H1 (cell line): Measurements from ENCODE around the gene PLTP. TPM values are rescaled to one million over a fixed set of nuclear protein-coding genes. Genes with fewer than 3 reads are reported as not detected.

Source experiments
- CTCF ChIA-PET: fragments of 300-600 bp; sonication (Branson Sonifier 250); formaldehyde crosslinking; loops from one replicate; lab custom pipeline; 2021; ENCODE audit not compliant: partially characterized antibody; lab: Charles Lee
- POLR2A ChIA-PET: fragments of 300-600 bp; sonication (Branson Sonifier 250); formaldehyde crosslinking; loops from one replicate; lab custom pipeline; 2021; ENCODE audit warnings: inconsistent platforms; ENCODE audit not compliant: partially characterized antibody; lab: Charles Lee
- DNase-seq, 2 experiments: peaks; one replicate each; pipeline versions ENCODE4 v3.0.0 to v3.0.0-alpha.2; 2010 to 2022; ENCODE audit warnings: low spot score in 2 of 2, low read depth in 1 of 2, mixed read lengths in 1 of 2
- FAIRE-seq: peaks from 2 replicates; lab custom pipeline; 2011; peaks lifted over from hg19 to GRCh38; lab: Jason Lieb, UNC
- H2AFZ ChIP-seq: 2 replicates; pipeline ENCODE4 v1.8.1; 2012; ENCODE audit warnings: low read length, inconsistent platforms
- H2AK5ac ChIP-seq: 2 replicates; pipeline ENCODE4 v1.6.1; 2013; ENCODE audit warnings: low read depth, low read length
- H2BK120ac ChIP-seq: replicated peaks from 2 replicates; pipeline ENCODE3; 2013; ENCODE audit warnings: low read depth, low read length, inconsistent platforms
- H2BK12ac ChIP-seq: 2 replicates; pipeline ENCODE4 v1.6.1; 2013; ENCODE audit warnings: low read depth, low read length
- H2BK15ac ChIP-seq: 2 replicates; pipeline ENCODE4 v1.6.1; 2013; ENCODE audit warnings: low read length
- H2BK20ac ChIP-seq: 2 replicates; pipeline ENCODE4 v1.6.1; 2013; ENCODE audit warnings: low read length
- H2BK5ac ChIP-seq: 2 replicates; pipeline ENCODE4 v1.6.1; 2013; ENCODE audit warnings: low read depth, low read length
- H3K14ac ChIP-seq: 2 replicates; pipeline ENCODE4 v1.6.1; 2013; ENCODE audit warnings: inconsistent platforms; ENCODE audit not compliant: insufficient read length
- H3K18ac ChIP-seq: 2 replicates; pipeline ENCODE4 v1.6.1; 2013; ENCODE audit warnings: low read length; ENCODE audit errors: extremely low read depth
- H3K23ac ChIP-seq: 2 replicates; pipeline ENCODE4 v1.6.1; 2013; ENCODE audit warnings: inconsistent platforms; ENCODE audit not compliant: insufficient read length
- H3K23me2 ChIP-seq: 2 replicates; pipeline ENCODE4 v1.6.1; 2013; ENCODE audit warnings: low read depth, low read length
- H3K27ac ChIP-seq: 2 replicates; pipeline ENCODE4 v1.6.1; 2011; ENCODE audit warnings: low read depth, low read length, inconsistent platforms
- H3K27me3 ChIP-seq, 4 experiments: replicated peaks in 1 of 4; 1 replicate in 1 of 4; 2 replicates in 3 of 4; pipeline versions ENCODE4 v1.6.1 to v1.8.1; 2011 to 2013; ENCODE audit warnings: low read length in 3 of 4, mild to moderate bottlenecking in 3 of 4, inconsistent platforms in 2 of 4, mixed read lengths in 2 of 4, moderate library complexity in 1 of 4; ENCODE audit not compliant: control insufficient read depth in 3 of 4, insufficient read depth in 3 of 4; ENCODE audit errors: extremely low read depth in 1 of 4
- H3K36me3 ChIP-seq, 4 experiments: 2 replicates each; pipeline versions ENCODE4 v1.6.1 to v1.8.1; 2011 to 2013; ENCODE audit warnings: mild to moderate bottlenecking in 4 of 4, low read length in 3 of 4, moderate library complexity in 2 of 4, control low read depth in 1 of 4, inconsistent platforms in 1 of 4; ENCODE audit not compliant: insufficient read depth in 4 of 4, control insufficient read depth in 2 of 4
- H3K4ac ChIP-seq: replicated peaks from 2 replicates; pipeline ENCODE3; 2013; ENCODE audit warnings: low read length, low read depth, mixed read lengths, inconsistent platforms; ENCODE audit not compliant: insufficient read length
- H3K4me1 ChIP-seq, 4 experiments: replicated peaks in 1 of 4; 1 replicate in 1 of 4; 2 replicates in 3 of 4; pipeline versions ENCODE4 v1.6.1 to v1.8.1; 2011 to 2013; ENCODE audit warnings: low read length in 3 of 4, inconsistent platforms in 2 of 4, mixed read lengths in 1 of 4; ENCODE audit not compliant: insufficient read depth in 4 of 4, control insufficient read depth in 3 of 4
- H3K4me2 ChIP-seq, 2 experiments: 2 replicates each; pipeline versions ENCODE4 v1.6.1 to v1.8.1; 2011 to 2013; ENCODE audit warnings: low read depth in 2 of 2, low read length in 2 of 2, control low read depth in 1 of 2, inconsistent platforms in 1 of 2, mild to moderate bottlenecking in 1 of 2; ENCODE audit not compliant: insufficient read depth in 1 of 2
- H3K4me3 ChIP-seq, 4 experiments: fragments of 200-600, 300-600 bp in 1 of 4; sonication (generic), shearing (Covaris generic), sonication (Bioruptor Twin) in 1 of 4; 2 replicates each; pipeline versions ENCODE4 v1.5.1 to v1.8.1; 2011 to 2016; ENCODE audit warnings: low read length in 4 of 4, low read depth in 3 of 4, control low read depth in 2 of 4, inconsistent platforms in 2 of 4, mild to moderate bottlenecking in 2 of 4, mixed read lengths in 1 of 4, moderate library complexity in 1 of 4; ENCODE audit not compliant: insufficient read depth in 2 of 4; ENCODE audit errors: extremely low read depth in 1 of 4
- H3K56ac ChIP-seq: replicated peaks from 2 replicates; pipeline ENCODE3; 2013; ENCODE audit warnings: low read depth, mild to moderate bottlenecking, mixed read lengths, low read length, inconsistent platforms; ENCODE audit not compliant: insufficient read length
- H3K79me1 ChIP-seq: 2 replicates; pipeline ENCODE4 v1.6.1; 2013; ENCODE audit warnings: low read depth, low read length, control low read depth
- H3K79me2 ChIP-seq, 2 experiments: 2 replicates each; pipeline versions ENCODE4 v1.6.1 to v1.8.1; 2012 to 2013; ENCODE audit warnings: low read length in 2 of 2, mild to moderate bottlenecking in 2 of 2, inconsistent platforms in 1 of 2; ENCODE audit not compliant: insufficient read depth in 2 of 2, control insufficient read depth in 1 of 2
- H3K9ac ChIP-seq, 4 experiments: replicated peaks in 1 of 4; 1 replicate in 1 of 4; 2 replicates in 3 of 4; pipeline versions ENCODE4 v1.6.1 to v1.8.1; 2011 to 2013; ENCODE audit warnings: low read depth in 3 of 4, low read length in 3 of 4, control low read depth in 2 of 4, mild to moderate bottlenecking in 2 of 4, moderate library complexity in 2 of 4, inconsistent platforms in 1 of 4; ENCODE audit errors: extremely low read depth in 1 of 4
- H3K9me3 ChIP-seq, 2 experiments: 2 replicates each; pipeline versions ENCODE4 v1.6.1 to v1.8.1; 2012 to 2013; ENCODE audit warnings: mild to moderate bottlenecking in 2 of 2, moderate library complexity in 2 of 2, control low read depth in 1 of 2, inconsistent platforms in 1 of 2, low read depth in 1 of 2, low read length in 1 of 2, mixed read lengths in 1 of 2; ENCODE audit not compliant: insufficient read depth in 2 of 2
- H4K20me1 ChIP-seq, 2 experiments: replicated peaks in 1 of 2; 2 replicates each; pipeline versions ENCODE3 to v1.8.1; 2011 to 2013; ENCODE audit warnings: inconsistent platforms in 2 of 2, low read length in 2 of 2, mild to moderate bottlenecking in 1 of 2; ENCODE audit not compliant: insufficient read depth in 2 of 2, control insufficient read depth in 1 of 2
- H4K5ac ChIP-seq: 2 replicates; pipeline ENCODE4 v1.6.1; 2013; ENCODE audit warnings: low read length, low read depth, mixed read lengths, inconsistent platforms; ENCODE audit not compliant: insufficient read length
- H4K8ac ChIP-seq: 2 replicates; pipeline ENCODE4 v1.8.0; 2013; ENCODE audit warnings: mild to moderate bottlenecking, moderate library complexity, low read length, inconsistent platforms; ENCODE audit not compliant: insufficient read depth; ENCODE audit errors: extremely low read depth
- H4K91ac ChIP-seq: replicated peaks from 2 replicates; pipeline ENCODE3; 2013; ENCODE audit warnings: low read length, mixed read lengths, inconsistent platforms; ENCODE audit not compliant: insufficient read length
- ASH2L ChIP-seq: fragments of 200-600, 300-600 bp; sonication (generic); IDR thresholded peaks from one replicate; pipeline ENCODE4 v1.7.1; 2017; ENCODE audit warnings: low read length
- CHD1 ChIP-seq: IDR thresholded peaks from 2 replicates; pipeline ENCODE4 v1.6.1; 2012; ENCODE audit warnings: low read depth, low read length, improper control_type of control experiment
- CREB1 ChIP-seq: IDR thresholded peaks from 2 replicates; pipeline ENCODE4 v1.6.1; 2012; ENCODE audit warnings: inconsistent platforms
- FOSL1 ChIP-seq: IDR thresholded peaks from 2 replicates; pipeline ENCODE4 v1.6.1; 2011; ENCODE audit warnings: mild to moderate bottlenecking, low read depth, low read length, moderate library complexity; ENCODE audit not compliant: insufficient read depth
- GABPA ChIP-seq: IDR thresholded peaks from 2 replicates; pipeline ENCODE4 v1.6.1; 2011; ENCODE audit warnings: mild to moderate bottlenecking, low read length, moderate library complexity, borderline replicate concordance; ENCODE audit not compliant: insufficient read depth
- GTF2F1 ChIP-seq: IDR thresholded peaks from 2 replicates; pipeline ENCODE4 v1.6.1; 2012; ENCODE audit warnings: low read depth, low read length, improper control_type of control experiment, borderline replicate concordance
- KDM1A ChIP-seq: fragments of 200-600, 300-600 bp; sonication (generic); IDR thresholded peaks from 2 replicates; pipeline ENCODE4 v1.7.1; 2016; ENCODE audit warnings: mild to moderate bottlenecking, low read length, borderline replicate concordance
- RAD21 ChIP-seq, 2 experiments: IDR thresholded peaks in 1 of 2; conservative IDR thresholded peaks in 1 of 2; 2 replicates each; pipeline ENCODE4 v1.6.1; 2011; ENCODE audit warnings: low read depth in 2 of 2, low read length in 2 of 2, improper control_type of control experiment in 1 of 2, inconsistent platforms in 1 of 2, mild to moderate bottlenecking in 1 of 2, moderate library complexity in 1 of 2
- RFX5 ChIP-seq: IDR thresholded peaks from 2 replicates; pipeline ENCODE4 v1.6.1; 2011; ENCODE audit warnings: low read depth, low read length, improper control_type of control experiment, borderline replicate concordance
- SP1 ChIP-seq: IDR thresholded peaks from 2 replicates; pipeline ENCODE4 v1.6.1; 2011; ENCODE audit warnings: low read depth, low read length
- SP2 ChIP-seq: IDR thresholded peaks from 2 replicates; pipeline ENCODE4 v1.6.1; 2012; ENCODE audit warnings: mild to moderate bottlenecking, low read length, inconsistent platforms
- SP4 ChIP-seq: IDR thresholded peaks from 2 replicates; pipeline ENCODE4 v1.6.1; 2012; ENCODE audit warnings: low read length, inconsistent platforms
- TAF7 ChIP-seq: optimal IDR thresholded peaks from 2 replicates; pipeline ENCODE3; 2011; ENCODE audit warnings: low read depth, mild to moderate bottlenecking, inconsistent platforms, low read length, moderate library complexity, borderline replicate concordance
- TEAD4 ChIP-seq: IDR thresholded peaks from 2 replicates; pipeline ENCODE4 v1.6.1; 2012; ENCODE audit warnings: low read depth, low read length, inconsistent platforms, mixed read lengths
- WGBS, 2 experiments: shearing (Covaris generic) in 1 of 2; methylation state at CpG; one replicate each; pipeline versions ENCODE4 v1.1.6 to v1.1.7; 2013 to 2015; ENCODE audit warnings: low lambda C conversion rate in 2 of 2, mixed read lengths in 2 of 2, inconsistent platforms in 1 of 2, low coverage in 1 of 2, missing lambda C conversion rate in 1 of 2; ENCODE audit not compliant: insufficient replicate concordance in 2 of 2, insufficient coverage in 1 of 2, insufficient read length in 1 of 2; ENCODE audit errors: extremely low coverage in 1 of 2, missing lambda C conversion rate in 1 of 2; 5-methylcytosine and 5-hydroxymethylcytosine counted together
- polyA plus RNA-seq, 7 experiments: library from polyadenylated mRNA; depleted of rRNA in 3 of 7; stranded (reverse) in 5 of 7; unstranded in 2 of 7; fragments of >200 nt in 5 of 7; fragments of 200-250 nt in 2 of 7; gene quantifications; 1 replicate in 5 of 7; 2 replicates in 1 of 7; 4 replicates in 1 of 7; pipeline versions ENCODE4 v1.2.1 to v1.2.3, GENCODE V29; 2011 to 2013; ENCODE audit warnings: missing spikeins in 2 of 7, mixed read lengths in 2 of 7
- total RNA-seq: library from RNA; stranded (reverse); fragmentation: NEBNext Ultra II Directional; extraction: Animal tissue kit (Norgen Biotek cat#: 25700); gene quantifications from 2 replicates; pipeline ENCODE4 v1.2.1, GENCODE V29; 2021
- TF ChIP-seq, protein P1 (sequence below): IDR thresholded peaks from 2 replicates; pipeline ENCODE4 v1.6.1; 2011; ENCODE audit warnings: low read depth, mild to moderate bottlenecking, low read length; ENCODE audit not compliant: insufficient read depth

PLTP gene
- total and polyA plus RNA-seq, 2 of the 8 experiments (the other 6 are each of a cell fraction or from before 2014, with no cell fraction given): 120 to 194 TPM

DNA sequence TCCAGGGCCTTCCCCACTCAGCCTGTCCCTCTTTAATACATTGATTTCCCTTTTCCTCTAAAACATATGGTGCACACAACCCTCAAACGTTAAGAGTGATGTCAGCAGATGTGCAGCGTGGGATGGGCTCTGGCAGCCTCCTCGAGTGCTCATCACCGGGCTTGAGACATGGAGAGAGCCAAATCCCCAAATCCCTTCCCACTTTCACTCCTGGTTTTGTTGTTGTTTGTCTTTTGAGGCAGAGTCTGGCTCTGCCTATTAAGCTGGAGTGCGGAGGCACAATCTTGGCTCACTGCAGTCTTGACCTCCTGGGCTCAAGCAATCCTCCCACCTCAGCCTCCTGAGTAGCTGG, 5.8 kb upstream of the PLTP start:
- no peak overlapping the region for H3K27ac ChIP-seq
- FAIRE-seq: no peak
- POLR2A ChIA-PET: interaction anchor here (1.0 to 11.8 kb wide), 4 partner anchors 9 to 16 kb away, joined by 3 to 165 read pairs (median 5); partner anchors contain the start of gene PCIF1
- TF ChIP-seq SP2 (no peak), RAD21 (IDR thresholded peaks at IDR 0.05 in 1 of 2, conservative IDR thresholded peaks at IDR 0.05 in 1 of 2; ENCODE audit: low read depth in 2 of 2, low read length in 2 of 2) (no peak), ASH2L (no peak), GABPA (no peak), CREB1 (no peak), RFX5 (no peak), FOSL1 (no peak), SP4 (no peak), KDM1A (no peak), CHD1 (no peak), GTF2F1 (no peak), SP1 (no peak), TEAD4 (no peak), TAF7 (no peak)
- TF ChIP-seq, protein P1, sequence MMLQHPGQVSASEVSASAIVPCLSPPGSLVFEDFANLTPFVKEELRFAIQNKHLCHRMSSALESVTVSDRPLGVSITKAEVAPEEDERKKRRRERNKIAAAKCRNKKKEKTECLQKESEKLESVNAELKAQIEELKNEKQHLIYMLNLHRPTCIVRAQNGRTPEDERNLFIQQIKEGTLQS: no peak

More for the DNA sequence above, 5.8 kb upstream of the PLTP start:
- H3K23me2 ChIP-seq: no peaks in the 10 kb centered on the region
- H3K4me3 ChIP-seq: no peak overlapping the region
- no peak overlapping the region for H4K8ac ChIP-seq
- H3K23ac ChIP-seq: no peak overlapping the region
- no peak overlapping the region for H2BK15ac ChIP-seq
- no peak overlapping the region for H4K91ac ChIP-seq
- no peak overlapping the region for H2BK12ac ChIP-seq
- H3K18ac ChIP-seq: no peak overlapping the region
- no peaks in the 10 kb centered on the region for H3K36me3 ChIP-seq
- 94% methylated on average over 5 of the region's 5 CpGs; no CpG with 5 or more reads in 1 of the 2 experiments for WGBS, 2 experiments
- no peaks in the 10 kb centered on the region for H4K20me1 ChIP-seq
- H2AK5ac ChIP-seq: no peak overlapping the region
- H2BK20ac ChIP-seq: no peak overlapping the region
- H3K79me2 ChIP-seq: no peaks in the 10 kb centered on the region
- H2BK120ac ChIP-seq: no peak overlapping the region
- no peak overlapping the region for H3K14ac ChIP-seq
- no peak for DNase-seq
- H4K5ac ChIP-seq: no peak overlapping the region
- no peak overlapping the region for H2BK5ac ChIP-seq
- H3K9me3 ChIP-seq: no peaks in the 10 kb centered on the region
- H3K4me1 ChIP-seq: peaks cover 0 to 3% (median 0%) of the 10 kb centered on the region in 4 experiments; a peak in 1 of 7 replicates
- H3K56ac ChIP-seq: no peak overlapping the region
- H3K79me1 ChIP-seq: no peaks in the 10 kb centered on the region
- no peak overlapping the region for H2AFZ ChIP-seq
- CTCF ChIA-PET: interaction anchor here (1.1 kb wide), 1 partner anchor 16 kb away, joined by 4 read pairs; no protein-coding TSS in a partner anchor
- H3K4me2 ChIP-seq: no peak overlapping the region
- no peak overlapping the region for H3K9ac ChIP-seq
- H3K27me3 ChIP-seq: no peaks in the 10 kb centered on the region
- H3K4ac ChIP-seq: no peak overlapping the region
